HL-60 (cell line): Measurements from ENCODE around the gene FAM24B.
"Not testable (repeated sequence)": the region's sequence is repeated elsewhere in the genome, so short reads cannot be mapped to it uniquely, and the experiment has no call there.

Experiments
- DNase-seq, 2 experiments: peaks; one replicate each; pipeline ENCODE4 v3.0.0-alpha.2; 2010 to 2020; ENCODE audit warnings: low read depth in 1 of 2, low spot score in 1 of 2
- H3K27ac ChIP-seq: fragments of 250-450 bp; sonication (Bioruptor Pico); replicated peaks from 2 replicates; pipeline ENCODE4 v1.5.1; 2020; ENCODE audit warnings: mild to moderate bottlenecking, moderate library complexity
- H3K27me3 ChIP-seq: fragments of 250-450 bp; sonication (Bioruptor Pico); 2 replicates; pipeline ENCODE4 v1.5.1; 2021; ENCODE audit warnings: mild to moderate bottlenecking, moderate library complexity; ENCODE audit not compliant: insufficient read depth, poor library complexity, severe bottlenecking
- H3K4me3 ChIP-seq: replicated peaks from 2 replicates; pipeline ENCODE4 v1.5.1; 2011; ENCODE audit warnings: mild to moderate bottlenecking, control low read depth, low read length; ENCODE audit not compliant: insufficient read depth
- GABPA ChIP-seq: IDR thresholded peaks from 2 replicates; pipeline ENCODE4 v1.6.1; 2012; ENCODE audit warnings: low read depth
- POLR2AphosphoS5 ChIP-seq: IDR thresholded peaks from 2 replicates; pipeline ENCODE4 v1.6.1; 2012; ENCODE audit warnings: low read depth
- SPI1 ChIP-seq: IDR thresholded peaks from 2 replicates; pipeline ENCODE4 v1.6.1; 2012; ENCODE audit warnings: low read depth, mild to moderate bottlenecking, borderline replicate concordance
- TF ChIP-seq, protein P1 (sequence below): IDR thresholded peaks from one replicate; pipeline ENCODE4 v1.5.1; 2011; ENCODE audit warnings: low read length, control low read depth, inconsistent platforms; ENCODE audit not compliant: insufficient read depth
- TF ChIP-seq, protein P2 (sequence below): IDR thresholded peaks from 2 replicates; pipeline ENCODE4 v1.6.1; 2012; ENCODE audit warnings: low read depth; ENCODE audit not compliant: insufficient replicate concordance

The FAM24B gene

DNA sequence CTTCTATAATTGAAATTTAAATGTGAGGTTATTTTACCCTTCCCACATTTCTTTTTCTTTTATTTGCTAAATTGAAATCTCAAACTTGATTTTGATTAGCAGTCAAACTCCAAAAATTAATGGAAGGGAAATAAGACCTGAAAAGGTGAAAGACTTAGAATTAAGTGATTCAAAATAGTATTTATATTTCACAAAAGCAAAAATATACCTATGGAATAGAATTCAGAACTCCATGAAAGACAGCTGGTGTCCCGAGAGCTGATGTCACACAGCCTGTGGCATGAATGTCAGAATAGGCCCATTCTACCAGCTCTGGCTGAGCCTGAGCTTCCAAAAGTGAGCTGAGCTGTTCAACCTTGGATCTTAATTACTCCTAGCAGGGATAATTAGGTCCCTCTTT lies 30.9 kb upstream of the FAM24B start, which contains the start of gene FAM24A:
FAM24A (plus strand) TSS at position 301 of the 400 bp plus-strand sequence. CDS start 1,025 bp downstream, outside the sequence.
- H3K27me3 ChIP-seq: no peaks in the 10 kb centered on the region
- TF ChIP-seq, protein P1, sequence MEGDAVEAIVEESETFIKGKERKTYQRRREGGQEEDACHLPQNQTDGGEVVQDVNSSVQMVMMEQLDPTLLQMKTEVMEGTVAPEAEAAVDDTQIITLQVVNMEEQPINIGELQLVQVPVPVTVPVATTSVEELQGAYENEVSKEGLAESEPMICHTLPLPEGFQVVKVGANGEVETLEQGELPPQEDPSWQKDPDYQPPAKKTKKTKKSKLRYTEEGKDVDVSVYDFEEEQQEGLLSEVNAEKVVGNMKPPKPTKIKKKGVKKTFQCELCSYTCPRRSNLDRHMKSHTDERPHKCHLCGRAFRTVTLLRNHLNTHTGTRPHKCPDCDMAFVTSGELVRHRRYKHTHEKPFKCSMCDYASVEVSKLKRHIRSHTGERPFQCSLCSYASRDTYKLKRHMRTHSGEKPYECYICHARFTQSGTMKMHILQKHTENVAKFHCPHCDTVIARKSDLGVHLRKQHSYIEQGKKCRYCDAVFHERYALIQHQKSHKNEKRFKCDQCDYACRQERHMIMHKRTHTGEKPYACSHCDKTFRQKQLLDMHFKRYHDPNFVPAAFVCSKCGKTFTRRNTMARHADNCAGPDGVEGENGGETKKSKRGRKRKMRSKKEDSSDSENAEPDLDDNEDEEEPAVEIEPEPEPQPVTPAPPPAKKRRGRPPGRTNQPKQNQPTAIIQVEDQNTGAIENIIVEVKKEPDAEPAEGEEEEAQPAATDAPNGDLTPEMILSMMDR: no peak
- TF ChIP-seq SPI1: no peak
- TF ChIP-seq GABPA: no peak
- no peak for TF ChIP-seq POLR2AphosphoS5
- TF ChIP-seq, protein P2, sequence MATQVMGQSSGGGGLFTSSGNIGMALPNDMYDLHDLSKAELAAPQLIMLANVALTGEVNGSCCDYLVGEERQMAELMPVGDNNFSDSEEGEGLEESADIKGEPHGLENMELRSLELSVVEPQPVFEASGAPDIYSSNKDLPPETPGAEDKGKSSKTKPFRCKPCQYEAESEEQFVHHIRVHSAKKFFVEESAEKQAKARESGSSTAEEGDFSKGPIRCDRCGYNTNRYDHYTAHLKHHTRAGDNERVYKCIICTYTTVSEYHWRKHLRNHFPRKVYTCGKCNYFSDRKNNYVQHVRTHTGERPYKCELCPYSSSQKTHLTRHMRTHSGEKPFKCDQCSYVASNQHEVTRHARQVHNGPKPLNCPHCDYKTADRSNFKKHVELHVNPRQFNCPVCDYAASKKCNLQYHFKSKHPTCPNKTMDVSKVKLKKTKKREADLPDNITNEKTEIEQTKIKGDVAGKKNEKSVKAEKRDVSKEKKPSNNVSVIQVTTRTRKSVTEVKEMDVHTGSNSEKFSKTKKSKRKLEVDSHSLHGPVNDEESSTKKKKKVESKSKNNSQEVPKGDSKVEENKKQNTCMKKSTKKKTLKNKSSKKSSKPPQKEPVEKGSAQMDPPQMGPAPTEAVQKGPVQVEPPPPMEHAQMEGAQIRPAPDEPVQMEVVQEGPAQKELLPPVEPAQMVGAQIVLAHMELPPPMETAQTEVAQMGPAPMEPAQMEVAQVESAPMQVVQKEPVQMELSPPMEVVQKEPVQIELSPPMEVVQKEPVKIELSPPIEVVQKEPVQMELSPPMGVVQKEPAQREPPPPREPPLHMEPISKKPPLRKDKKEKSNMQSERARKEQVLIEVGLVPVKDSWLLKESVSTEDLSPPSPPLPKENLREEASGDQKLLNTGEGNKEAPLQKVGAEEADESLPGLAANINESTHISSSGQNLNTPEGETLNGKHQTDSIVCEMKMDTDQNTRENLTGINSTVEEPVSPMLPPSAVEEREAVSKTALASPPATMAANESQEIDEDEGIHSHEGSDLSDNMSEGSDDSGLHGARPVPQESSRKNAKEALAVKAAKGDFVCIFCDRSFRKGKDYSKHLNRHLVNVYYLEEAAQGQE: no peak
- DNase-seq: no peak
- no peak within 1 kb of the TSS for H3K4me3 ChIP-seq
- H3K27ac ChIP-seq: no peak within 1 kb of the TSS

DNA sequence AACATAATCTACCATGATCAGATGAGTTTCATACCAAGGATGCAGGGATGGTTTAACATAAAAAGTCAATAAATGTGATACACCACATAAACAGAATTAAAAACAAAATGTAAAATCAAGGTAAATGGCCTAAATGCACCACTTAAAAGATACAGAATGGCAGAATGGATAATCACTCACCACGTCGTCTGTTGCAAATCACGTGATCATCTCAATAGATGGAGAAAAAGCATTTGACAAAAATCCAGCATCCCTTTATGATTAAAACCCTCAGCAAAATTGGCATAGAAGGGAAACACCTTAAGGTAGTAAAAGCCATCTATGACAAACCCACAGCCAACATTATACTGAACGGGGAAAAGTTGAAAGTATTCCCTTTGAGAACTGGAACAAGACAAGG lies 24.5 kb upstream of the FAM24B start:
- not testable (repeated sequence) for DNase-seq, H3K27me3 ChIP-seq, H3K27ac ChIP-seq, H3K4me3 ChIP-seq

DNA sequence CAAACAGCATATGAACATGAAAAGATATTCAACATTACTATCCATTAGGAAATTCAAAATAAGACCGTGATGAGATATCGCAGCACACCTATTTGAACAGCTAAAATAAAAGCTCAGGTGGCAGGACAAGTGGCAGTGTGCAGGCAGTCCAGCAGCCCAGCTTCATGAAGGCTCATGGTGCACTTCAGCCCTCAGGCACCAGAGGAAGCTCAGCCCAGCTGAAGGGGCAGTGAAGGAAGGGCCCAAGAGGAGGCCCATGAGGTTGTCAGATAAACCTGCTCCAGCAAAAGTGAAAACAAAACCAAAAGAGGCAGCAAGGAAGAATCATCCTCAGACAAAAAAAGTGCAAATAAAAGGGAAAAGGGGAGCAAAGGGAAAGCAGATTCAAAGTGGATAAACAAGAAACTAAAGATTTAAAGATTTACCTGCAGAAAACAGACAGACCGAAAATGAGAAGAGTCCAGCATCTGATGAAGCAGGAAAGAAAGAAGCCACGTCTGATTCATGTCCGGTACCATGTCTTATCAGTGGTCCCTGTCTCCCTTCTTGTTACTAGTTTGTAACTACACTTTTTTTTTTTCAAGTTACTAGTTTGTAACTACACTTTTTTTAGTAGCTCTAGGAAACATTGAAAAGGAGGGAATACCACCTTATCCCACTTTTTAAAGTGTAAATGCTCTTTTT lies 15.0 kb upstream of the FAM24B start:
- Histone ChIP-seq H3K4me3 (no peak overlapping the region), H3K27ac (no peak overlapping the region), H3K27me3 (no peaks in the 10 kb centered on the region)
- TF ChIP-seq, protein P1: no peak
- no peak for TF ChIP-seq POLR2AphosphoS5
- TF ChIP-seq, protein P2: no peak
- TF ChIP-seq GABPA: no peak
- no peak for TF ChIP-seq SPI1
- DNase-seq: no peak

DNA sequence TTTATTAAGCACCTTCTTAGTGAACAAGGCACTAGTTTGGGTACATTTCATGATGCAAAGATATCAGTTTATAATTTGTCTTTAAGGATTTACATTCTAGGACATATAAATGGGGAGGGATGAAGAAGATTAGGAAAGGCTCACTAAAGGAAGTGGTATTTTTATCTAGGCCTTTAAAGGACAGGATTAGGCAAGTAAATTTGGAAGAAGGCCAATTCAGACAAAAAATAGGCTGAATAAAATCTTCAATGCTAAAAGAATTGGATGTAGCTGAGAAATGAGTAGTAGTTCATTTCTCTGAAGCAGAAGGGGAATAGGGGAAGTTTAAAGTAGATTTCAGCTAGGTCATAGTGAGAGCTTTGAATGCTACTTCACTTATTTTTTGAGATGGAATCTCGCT lies 4.8 kb upstream of the FAM24B start:
- TF ChIP-seq GABPA (no peak), SPI1 (no peak), POLR2AphosphoS5 (no peak)
- TF ChIP-seq, protein P2: no peak
- TF ChIP-seq, protein P1: no peak
- Histone ChIP-seq H3K27ac (no peak overlapping the region), H3K27me3 (peaks cover 8% of the 10 kb centered on the region), H3K4me3 (no peak overlapping the region)
- DNase-seq: no peak
